Mesendoderm (in vitro differentiated cells): ENCODE results near the gene KCNQ5.

ENCODE experiments used
- DNase-seq: peaks from one replicate; pipeline ENCODE4 v3.0.0; 2013
- H2AK5ac ChIP-seq: 2 replicates; pipeline ENCODE4 v1.6.1; 2013; ENCODE audit warnings: low read length, inconsistent platforms
- H2BK120ac ChIP-seq: 2 replicates; pipeline ENCODE4 v1.6.1; 2013; ENCODE audit warnings: low read depth, mild to moderate bottlenecking, low read length, moderate library complexity, mixed read lengths
- H2BK15ac ChIP-seq: replicated peaks from 2 replicates; pipeline ENCODE4 v1.6.1; 2013; ENCODE audit warnings: low read depth, mild to moderate bottlenecking, moderate library complexity
- H2BK5ac ChIP-seq: 2 replicates; pipeline ENCODE4 v1.6.1; 2013; ENCODE audit warnings: low read length, inconsistent platforms
- H3K18ac ChIP-seq: 2 replicates; pipeline ENCODE4 v1.6.1; 2013; ENCODE audit warnings: mild to moderate bottlenecking, low read length, mixed read lengths
- H3K23ac ChIP-seq: one replicate; pipeline ENCODE4 v1.6.1; 2013; ENCODE audit warnings: low read length
- H3K27ac ChIP-seq: 2 replicates; pipeline ENCODE4 v1.5.1; 2013; ENCODE audit warnings: low read depth, mild to moderate bottlenecking, inconsistent platforms, low read length, moderate library complexity
- H3K27me3 ChIP-seq: 2 replicates; pipeline ENCODE4 v1.6.1; 2013; ENCODE audit warnings: low read length, control low read depth, mild to moderate bottlenecking, inconsistent platforms; ENCODE audit not compliant: insufficient read depth, poor library complexity
- H3K36me3 ChIP-seq: 2 replicates; pipeline ENCODE4 v1.6.1; 2013; ENCODE audit warnings: low read length, inconsistent platforms; ENCODE audit not compliant: control insufficient read depth, insufficient read depth
- H3K4ac ChIP-seq: one replicate; pipeline ENCODE4 v1.6.1; 2013; ENCODE audit warnings: low read depth, mild to moderate bottlenecking, low read length, moderate library complexity
- H3K4me1 ChIP-seq: 2 replicates; pipeline ENCODE4 v1.6.1; 2013; ENCODE audit warnings: low read depth, low read length, inconsistent platforms; ENCODE audit not compliant: control insufficient read depth
- H3K4me2 ChIP-seq: 2 replicates; pipeline ENCODE4 v1.6.1; 2013; ENCODE audit warnings: low read length
- H3K4me3 ChIP-seq: 2 replicates; pipeline ENCODE4 v1.5.1; 2013; ENCODE audit warnings: mild to moderate bottlenecking, low read length
- H3K56ac ChIP-seq: one replicate; pipeline ENCODE4 v1.6.1; 2013; ENCODE audit warnings: low read length
- H3K79me1 ChIP-seq: 2 replicates; pipeline ENCODE4 v1.6.1; 2013; ENCODE audit warnings: low read length, inconsistent platforms
- H3K79me2 ChIP-seq: 2 replicates; pipeline ENCODE4 v1.6.1; 2013; ENCODE audit warnings: mild to moderate bottlenecking, low read length; ENCODE audit not compliant: control insufficient read depth, insufficient read depth
- H3K9ac ChIP-seq: 2 replicates; pipeline ENCODE4 v1.6.1; 2013; ENCODE audit warnings: low read length, inconsistent platforms
- H4K5ac ChIP-seq: one replicate; pipeline ENCODE4 v1.6.1; 2013; ENCODE audit warnings: low read length
- H4K8ac ChIP-seq: one replicate; pipeline ENCODE4 v1.6.1; 2013; ENCODE audit warnings: low read depth, mild to moderate bottlenecking, control low read depth, low read length, moderate library complexity
- WGBS: extraction: QIAGEN DNeasy Blood & Tissue Kit; methylation state at CpG from one replicate; pipeline ENCODE4 v1.1.7; 2013; ENCODE audit warnings: low lambda C conversion rate, missing lambda C conversion rate; ENCODE audit not compliant: insufficient coverage; ENCODE audit errors: extremely low coverage; 5-methylcytosine and 5-hydroxymethylcytosine counted together

Gene KCNQ5

GRCh38 chr6:72953971-72954381 is 332.1 kb downstream of the KCNQ5 start:
- Histone ChIP-seq H3K4ac (no peak overlapping the region), H3K9ac (no peak overlapping the region), H4K8ac (no peak overlapping the region), H2BK120ac (no peak overlapping the region), H2AK5ac (no peak overlapping the region), H3K79me1 (no peaks in the 10 kb centered on the region), H3K27ac (no peak overlapping the region), H2BK15ac (no peak overlapping the region), H3K79me2 (no peaks in the 10 kb centered on the region), H3K4me1 (no peaks in the 10 kb centered on the region), H3K36me3 (no peaks in the 10 kb centered on the region), H3K27me3 (no peaks in the 10 kb centered on the region), H3K56ac (no peak overlapping the region), H3K23ac (no peak overlapping the region), H2BK5ac (no peak overlapping the region), H3K4me3 (no peak overlapping the region), H3K18ac (no peak overlapping the region), H3K4me2 (no peak overlapping the region), H4K5ac (no peak overlapping the region)
- no CpG with 5 or more reads among the region's 3 CpGs for WGBS
- DNase-seq: no peak

GRCh38 chr6:72954716-72955115 is 332.9 kb downstream of the KCNQ5 start:
- Histone ChIP-seq H2BK120ac (no peak overlapping the region), H2BK15ac (no peak overlapping the region), H3K4me1 (no peaks in the 10 kb centered on the region), H3K79me1 (no peaks in the 10 kb centered on the region), H3K56ac (no peak overlapping the region), H3K18ac (no peak overlapping the region), H3K27ac (no peak overlapping the region), H3K36me3 (no peaks in the 10 kb centered on the region), H3K27me3 (no peaks in the 10 kb centered on the region), H3K79me2 (no peaks in the 10 kb centered on the region), H4K8ac (no peak overlapping the region), H3K9ac (no peak overlapping the region), H3K4ac (no peak overlapping the region), H2BK5ac (no peak overlapping the region), H3K4me3 (no peak overlapping the region), H2AK5ac (no peak overlapping the region), H3K4me2 (no peak overlapping the region), H3K23ac (no peak overlapping the region), H4K5ac (no peak overlapping the region)
- DNase-seq: no peak
- no CpG with 5 or more reads among the region's 4 CpGs for WGBS

- H4K5ac ChIP-seq: no peak overlapping the region
- H3K27me3 ChIP-seq: no peaks in the 10 kb centered on the region
- no peaks in the 10 kb centered on the region for H3K4me1 ChIP-seq
- no peak overlapping the region for H2BK15ac ChIP-seq
- no peak overlapping the region for H3K4me2 ChIP-seq
- H3K56ac ChIP-seq: no peak overlapping the region
- H2BK5ac ChIP-seq: no peak overlapping the region
- H2BK120ac ChIP-seq: no peak overlapping the region
- DNase-seq: no peak
- no peak overlapping the region for H3K9ac ChIP-seq
- H2AK5ac ChIP-seq: no peak overlapping the region
- no peaks in the 10 kb centered on the region for H3K79me2 ChIP-seq
- no peaks in the 10 kb centered on the region for H3K36me3 ChIP-seq
- H3K27ac ChIP-seq: no peak overlapping the region
- H4K8ac ChIP-seq: no peak overlapping the region
- no CpG with 5 or more reads among the region's 2 CpGs for WGBS
- H3K18ac ChIP-seq: no peak overlapping the region
- H3K23ac ChIP-seq: no peak overlapping the region
- no peak overlapping the region for H3K4me3 ChIP-seq
- no peak overlapping the region for H3K4ac ChIP-seq
- H3K79me1 ChIP-seq: no peaks in the 10 kb centered on the region
Observed at GRCh38 chr6:72955666-72956065, 333.8 kb downstream of the KCNQ5 start.

GRCh38 chr6:72956272-72956671 is 334.4 kb downstream of the KCNQ5 start:
- no peak overlapping the region for H3K27ac ChIP-seq
- H2BK15ac ChIP-seq: no peak overlapping the region
- no peaks in the 10 kb centered on the region for H3K4me1 ChIP-seq
- H4K8ac ChIP-seq: no peak overlapping the region
- H3K27me3 ChIP-seq: no peaks in the 10 kb centered on the region
- no peak overlapping the region for H3K4me2 ChIP-seq
- H2BK5ac ChIP-seq: no peak overlapping the region
- H3K56ac ChIP-seq: no peak overlapping the region
- no peak for DNase-seq
- no peak overlapping the region for H3K4ac ChIP-seq
- H3K4me3 ChIP-seq: no peak overlapping the region
- no peak overlapping the region for H4K5ac ChIP-seq
- no CpG with 5 or more reads among the region's 1 CpG for WGBS
- H2AK5ac ChIP-seq: no peak overlapping the region
- no peaks in the 10 kb centered on the region for H3K79me1 ChIP-seq
- no peak overlapping the region for H3K23ac ChIP-seq
- H3K36me3 ChIP-seq: no peaks in the 10 kb centered on the region
- no peak overlapping the region for H3K9ac ChIP-seq
- no peak overlapping the region for H3K18ac ChIP-seq
- H3K79me2 ChIP-seq: no peaks in the 10 kb centered on the region
- H2BK120ac ChIP-seq: no peak overlapping the region

DNA sequence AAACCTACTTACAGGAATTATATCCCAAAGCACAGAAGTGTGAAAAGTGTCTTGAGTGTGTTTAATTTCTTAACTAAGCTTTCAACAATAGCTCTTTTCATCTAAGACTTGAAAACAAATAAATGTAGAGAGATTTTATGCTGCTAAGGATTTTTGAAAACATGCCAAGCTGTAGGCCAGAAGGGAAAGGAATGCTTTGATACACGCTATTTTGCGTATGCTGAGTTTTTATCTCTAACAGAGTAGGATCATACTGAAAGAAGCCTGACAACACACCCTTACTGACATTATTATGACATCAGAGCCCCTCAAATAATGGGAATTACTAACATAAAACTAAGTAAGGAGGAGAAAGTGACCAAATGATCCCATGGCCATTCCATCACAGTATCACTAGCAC is 338.0 kb downstream of the KCNQ5 start:
- H4K5ac ChIP-seq: no peak overlapping the region

GRCh38 chr6:72963946-72964345 is 342.1 kb downstream of the KCNQ5 start:
- Histone ChIP-seq H3K4me1 (no peaks in the 10 kb centered on the region), H2BK15ac (no peak overlapping the region), H3K56ac (no peak overlapping the region), H4K5ac (no peak overlapping the region), H3K4me2 (no peak overlapping the region), H3K79me2 (no peaks in the 10 kb centered on the region), H3K27ac (no peak overlapping the region), H2BK5ac (no peak overlapping the region), H3K18ac (no peak overlapping the region), H4K8ac (no peak overlapping the region), H3K23ac (no peak overlapping the region), H3K4me3 (no peak overlapping the region), H3K9ac (no peak overlapping the region), H3K36me3 (no peaks in the 10 kb centered on the region), H2BK120ac (no peak overlapping the region), H3K79me1 (no peaks in the 10 kb centered on the region), H3K4ac (no peak overlapping the region), H3K27me3 (no peaks in the 10 kb centered on the region), H2AK5ac (no peak overlapping the region)
- no peak for DNase-seq
- no CpG with 5 or more reads among the region's 2 CpGs for WGBS

More for the DNA sequence above, 338.0 kb downstream of the KCNQ5 start:
- no peak overlapping the region for H3K4me2 ChIP-seq
- H3K36me3 ChIP-seq: no peaks in the 10 kb centered on the region
- H3K79me2 ChIP-seq: no peaks in the 10 kb centered on the region
- H3K79me1 ChIP-seq: no peaks in the 10 kb centered on the region
- no peak overlapping the region for H3K4ac ChIP-seq
- no peak overlapping the region for H3K4me3 ChIP-seq
- no peak overlapping the region for H2BK5ac ChIP-seq
- H3K18ac ChIP-seq: no peak overlapping the region
- WGBS: no CpG with 5 or more reads among the region's 2 CpGs
- no peak overlapping the region for H3K56ac ChIP-seq
- H3K23ac ChIP-seq: no peak overlapping the region
- no peak overlapping the region for H4K8ac ChIP-seq
- no peak overlapping the region for H3K9ac ChIP-seq
- H2BK120ac ChIP-seq: no peak overlapping the region
- no peaks in the 10 kb centered on the region for H3K4me1 ChIP-seq
- no peak overlapping the region for H3K27ac ChIP-seq
- H3K27me3 ChIP-seq: no peaks in the 10 kb centered on the region
- no peak for DNase-seq
- H2AK5ac ChIP-seq: no peak overlapping the region
- H2BK15ac ChIP-seq: no peak overlapping the region
